IMR-90 (cell line): ENCODE results near the gene KCNQ1. TPM values are rescaled to one million over a fixed set of nuclear protein-coding genes. Genes with fewer than 3 reads are reported as not detected.

Experiments
- ATAC-seq: fragments of 200-7000 bp; cut with Tn5 transposase; 2 replicates; pipeline ENCODE4 v1.9.1; 2020; ENCODE audit warnings: low read depth, mild to moderate bottlenecking, moderate library complexity
- BruUV-seq: library from RNA; stranded (reverse); fragments of 400-500 nt; replicated peaks from 2 replicates; lab custom pipeline; 2021; lab: Mats Ljungman, UMichigan
- CTCF ChIA-PET: fragments of 300-600 bp; formaldehyde crosslinking; extraction: SDS; loops from one replicate; lab custom pipeline; 2021; ENCODE audit warnings: antibody characterized with exemption; lab: Yijun Ruan, JAX
- POLR2A ChIA-PET: fragments of 300-600 bp; sonication (Branson Sonifier 250); formaldehyde crosslinking; loops from one replicate; lab custom pipeline; 2022; ENCODE audit warnings: antibody characterized with exemption; ENCODE audit not compliant: unreplicated experiment; lab: Charles Lee
- DNase-seq: peaks from one replicate; pipeline ENCODE4 v3.0.0; 2013
- H2AFZ ChIP-seq: replicated peaks from 2 replicates; pipeline ENCODE3; 2013; ENCODE audit warnings: low read length, mild to moderate bottlenecking; ENCODE audit not compliant: poor library complexity
- H2AK5ac ChIP-seq: 2 replicates; pipeline ENCODE4 v1.6.1; 2013; ENCODE audit warnings: low read depth, low read length, inconsistent platforms
- H2AK9ac ChIP-seq: replicated peaks from 2 replicates; pipeline ENCODE3; 2013; ENCODE audit warnings: mild to moderate bottlenecking, low read depth, low read length, moderate library complexity; ENCODE audit not compliant: poor library complexity
- H2BK120ac ChIP-seq: 2 replicates; pipeline ENCODE4 v1.6.1; 2013; ENCODE audit warnings: low read depth, low read length, inconsistent platforms
- H2BK15ac ChIP-seq: 3 replicates; pipeline ENCODE4 v1.6.1; 2013; ENCODE audit warnings: low read depth, low read length, inconsistent platforms
- H2BK20ac ChIP-seq: 2 replicates; pipeline ENCODE4 v1.6.1; 2013; ENCODE audit warnings: low read depth, mild to moderate bottlenecking, inconsistent platforms, low read length, moderate library complexity
- H2BK5ac ChIP-seq: 2 replicates; pipeline ENCODE4 v1.6.1; 2013; ENCODE audit warnings: mild to moderate bottlenecking, low read depth, low read length, inconsistent platforms; ENCODE audit not compliant: poor library complexity, severe bottlenecking
- H3K14ac ChIP-seq: replicated peaks from 2 replicates; pipeline ENCODE4 v1.6.1; 2013; ENCODE audit warnings: low read depth, low read length, inconsistent platforms
- H3K18ac ChIP-seq: 2 replicates; pipeline ENCODE4 v1.6.1; 2013; ENCODE audit warnings: low read depth, low read length, control low read depth
- H3K23ac ChIP-seq: 2 replicates; pipeline ENCODE4 v1.6.1; 2013; ENCODE audit warnings: low read depth, low read length, inconsistent platforms
- H3K27ac ChIP-seq: 2 replicates; pipeline ENCODE4 v1.5.1; 2013; ENCODE audit warnings: mild to moderate bottlenecking, control low read depth, low read length; ENCODE audit not compliant: insufficient read depth
- H3K27me3 ChIP-seq: 2 replicates; pipeline ENCODE4 v1.6.1; 2013; ENCODE audit warnings: low read length; ENCODE audit not compliant: control insufficient read depth, insufficient read depth
- H3K36me3 ChIP-seq: 2 replicates; pipeline ENCODE4 v1.6.1; 2013; ENCODE audit warnings: low read length, mixed read lengths; ENCODE audit not compliant: control insufficient read depth, insufficient read depth
- H3K4ac ChIP-seq: 2 replicates; pipeline ENCODE4 v1.6.1; 2013; ENCODE audit warnings: low read depth, low read length, inconsistent platforms
- H3K4me1 ChIP-seq: 2 replicates; pipeline ENCODE4 v1.6.1; 2013; ENCODE audit warnings: low read length, mixed read lengths; ENCODE audit not compliant: control insufficient read depth, insufficient read depth
- H3K4me2 ChIP-seq: 2 replicates; pipeline ENCODE4 v1.6.1; 2013; ENCODE audit warnings: low read depth, mild to moderate bottlenecking, control low read depth, low read length, moderate library complexity
- H3K4me3 ChIP-seq: 2 replicates; pipeline ENCODE4 v1.5.1; 2013; ENCODE audit warnings: low read depth, mild to moderate bottlenecking, control low read depth, low read length, moderate library complexity; ENCODE audit not compliant: insufficient read depth
- H3K56ac ChIP-seq: 2 replicates; pipeline ENCODE4 v1.6.1; 2013; ENCODE audit warnings: low read length, inconsistent platforms; ENCODE audit not compliant: insufficient read depth; ENCODE audit errors: extremely low read depth
- H3K79me1 ChIP-seq, 2 experiments: 2 replicates each; pipeline ENCODE4 v1.6.1; 2013; ENCODE audit warnings: low read length in 2 of 2, inconsistent platforms in 1 of 2, low read depth in 1 of 2
- H3K9ac ChIP-seq: 2 replicates; pipeline ENCODE4 v1.6.1; 2013; ENCODE audit warnings: low read depth, low read length, control low read depth
- H3K9me1 ChIP-seq: 2 replicates; pipeline ENCODE4 v1.6.1; 2013; ENCODE audit warnings: low read length, inconsistent platforms; ENCODE audit not compliant: insufficient read depth
- H3K9me3 ChIP-seq: 2 replicates; pipeline ENCODE4 v1.6.1; 2013; ENCODE audit warnings: low read length; ENCODE audit not compliant: control insufficient read depth, insufficient read depth
- H4K20me1 ChIP-seq: 2 replicates; pipeline ENCODE4 v1.6.1; 2013; ENCODE audit warnings: low read length, inconsistent platforms; ENCODE audit not compliant: insufficient read depth
- H4K5ac ChIP-seq: 2 replicates; pipeline ENCODE4 v1.6.1; 2013; ENCODE audit warnings: mild to moderate bottlenecking, low read depth, low read length, control low read depth
- H4K8ac ChIP-seq, 2 experiments: 2 replicates each; pipeline ENCODE4 v1.6.1; 2013; ENCODE audit warnings: low read depth in 2 of 2, low read length in 2 of 2, control low read depth in 1 of 2, inconsistent platforms in 1 of 2
- H4K91ac ChIP-seq: 2 replicates; pipeline ENCODE4 v1.6.1; 2013; ENCODE audit warnings: low read depth, low read length, inconsistent platforms; ENCODE audit not compliant: insufficient read depth
- BHLHE40 ChIP-seq: fragments of 150-350 bp; IDR thresholded peaks from 2 replicates; pipeline ENCODE4 v1.6.1; 2016; ENCODE audit warnings: mild to moderate bottlenecking, low read depth, low read length
- CEBPB ChIP-seq: IDR thresholded peaks from 2 replicates; pipeline ENCODE4 v1.6.1; 2012; ENCODE audit warnings: low read depth, low read length, improper control_type of control experiment
- CHD1 ChIP-seq: IDR thresholded peaks from 2 replicates; pipeline ENCODE4 v1.6.1; 2012; ENCODE audit warnings: low read depth, low read length, improper control_type of control experiment
- FOS ChIP-seq: fragments of 150-350 bp; IDR thresholded peaks from 2 replicates; pipeline ENCODE4 v1.6.1; 2016; ENCODE audit warnings: low read depth, low read length
- MAFK ChIP-seq: IDR thresholded peaks from 2 replicates; pipeline ENCODE4 v1.6.1; 2012; ENCODE audit warnings: low read depth, low read length, improper control_type of control experiment
- MAZ ChIP-seq: IDR thresholded peaks from 2 replicates; pipeline ENCODE4 v1.6.1; 2012; ENCODE audit warnings: low read depth, mild to moderate bottlenecking, low read length, improper control_type of control experiment, moderate library complexity, borderline replicate concordance
- MXI1 ChIP-seq: IDR thresholded peaks from 2 replicates; pipeline ENCODE4 v1.6.1; 2012; ENCODE audit warnings: low read depth, mild to moderate bottlenecking, low read length, moderate library complexity, borderline replicate concordance
- NFE2L2 ChIP-seq: fragments of 150-350 bp; IDR thresholded peaks from 2 replicates; pipeline ENCODE4 v1.6.1; 2016; ENCODE audit warnings: low read depth, mild to moderate bottlenecking, low read length
- POLR2A ChIP-seq: IDR thresholded peaks from 2 replicates; pipeline ENCODE4 v1.6.1; 2012; ENCODE audit warnings: mild to moderate bottlenecking, low read depth, low read length
- RAD21 ChIP-seq: IDR thresholded peaks from 2 replicates; pipeline ENCODE4 v1.6.1; 2012; ENCODE audit warnings: low read length, improper control_type of control experiment
- RCOR1 ChIP-seq: IDR thresholded peaks from 2 replicates; pipeline ENCODE4 v1.6.1; 2012; ENCODE audit warnings: mild to moderate bottlenecking, low read length, improper control_type of control experiment; ENCODE audit not compliant: insufficient replicate concordance
- RFX5 ChIP-seq: IDR thresholded peaks from 2 replicates; pipeline ENCODE4 v1.8.0; 2012; ENCODE audit warnings: low read depth, mild to moderate bottlenecking, low read length, moderate library complexity
- SMC3 ChIP-seq: fragments of 150-350 bp; IDR thresholded peaks from 2 replicates; pipeline ENCODE4 v1.6.1; 2016; ENCODE audit warnings: low read depth, mild to moderate bottlenecking, antibody characterized with exemption, low read length, moderate library complexity
- WGBS, 2 experiments: methylation state at CpG; one replicate each; pipeline versions ENCODE4 v1.1.5 to v1.1.7; 2013; ENCODE audit warnings: missing lambda C conversion rate in 2 of 2; ENCODE audit not compliant: insufficient read length in 1 of 2; ENCODE audit errors: extremely low coverage in 2 of 2; 5-methylcytosine and 5-hydroxymethylcytosine counted together
- dilution Hi-C: fragments of 300-500 bp; cut with HindIII; formaldehyde crosslinking; loops from one replicate; pipeline ENCODE4 v1.14.3; 2018; ENCODE audit warnings: low sequenced_read_pairs; ENCODE audit not compliant: unreplicated experiment
- in situ Hi-C: fragments of 300-500 bp; cut with MboI; formaldehyde crosslinking; loops from 3 replicates; pipeline ENCODE4 v1.14.3; 2019; ENCODE audit warnings: low sequenced_read_pairs, inconsistent platforms, mixed read lengths
- intact Hi-C: fragments of 100-400 bp; cut with micrococcal nuclease; formaldehyde crosslinking; loops from 2 replicates; pipeline ENCODE4 v1.10.0; 2022
- polyA plus RNA-seq, 3 experiments: library from polyadenylated mRNA; depleted of rRNA; stranded (reverse); fragments of >200 nt; gene quantifications; 2 replicates each; pipeline ENCODE4 v1.2.3, GENCODE V29; 2012; ENCODE audit warnings: low replicate concordance in 1 of 3
- total RNA-seq: library from RNA; depleted of rRNA; stranded (reverse); fragments of >200 nt; gene quantifications from 2 replicates; pipeline ENCODE4 v1.2.3, GENCODE V29; 2012
- TF ChIP-seq, protein P1 (sequence below): conservative IDR thresholded peaks from 2 replicates; pipeline ENCODE4 v1.5.1; 2012; ENCODE audit warnings: mild to moderate bottlenecking, low read depth, low read length, improper control_type of control experiment
- TF ChIP-seq, protein P2 (sequence below): fragments of 150-350 bp; IDR thresholded peaks from 2 replicates; pipeline ENCODE4 v1.6.1; 2016; ENCODE audit warnings: low read depth, mild to moderate bottlenecking, low read length, moderate library complexity, borderline replicate concordance
- TF ChIP-seq, protein P3 (sequence below): fragments of 150-350 bp; IDR thresholded peaks from 2 replicates; pipeline ENCODE4 v1.6.1; 2017; ENCODE audit warnings: mild to moderate bottlenecking, antibody characterized with exemption, low read length, low read depth

The KCNQ1 gene
- total and polyA plus RNA-seq, 2 of the 4 experiments (the other 2 are of a cell fraction), result 0.07 TPM; not detected in 1

DNA sequence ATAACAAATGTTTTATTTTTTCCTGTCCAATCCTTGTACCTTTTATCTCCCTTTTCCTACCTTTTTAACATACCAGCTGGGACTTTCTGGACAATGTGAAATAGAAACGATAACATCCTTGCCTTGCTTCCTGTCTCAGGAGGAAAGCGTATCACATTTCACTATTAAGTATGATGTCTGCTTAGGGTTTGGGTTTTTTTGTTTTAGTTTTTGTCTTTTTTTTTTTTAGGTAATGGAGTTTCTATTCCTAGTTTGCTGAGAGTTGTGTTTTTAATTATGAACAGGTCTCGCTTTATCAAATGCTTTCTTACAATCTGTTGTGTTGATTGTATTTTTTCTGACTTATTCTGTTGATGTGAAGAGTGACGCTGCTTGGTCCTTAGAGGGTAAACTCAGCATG lies 319.2 kb downstream of the KCNQ1 start:
- H3K18ac ChIP-seq, result no peak overlapping the region
- TF ChIP-seq BHLHE40 (no peak), RFX5 (no peak), CEBPB (no peak), MXI1 (no peak), RAD21 (no peak), POLR2A (no peak), MAZ (no peak), FOS (no peak), MAFK (no peak), RCOR1 (no peak), NFE2L2 (no peak), SMC3 (no peak), CHD1 (no peak)
- TF ChIP-seq, protein P1, sequence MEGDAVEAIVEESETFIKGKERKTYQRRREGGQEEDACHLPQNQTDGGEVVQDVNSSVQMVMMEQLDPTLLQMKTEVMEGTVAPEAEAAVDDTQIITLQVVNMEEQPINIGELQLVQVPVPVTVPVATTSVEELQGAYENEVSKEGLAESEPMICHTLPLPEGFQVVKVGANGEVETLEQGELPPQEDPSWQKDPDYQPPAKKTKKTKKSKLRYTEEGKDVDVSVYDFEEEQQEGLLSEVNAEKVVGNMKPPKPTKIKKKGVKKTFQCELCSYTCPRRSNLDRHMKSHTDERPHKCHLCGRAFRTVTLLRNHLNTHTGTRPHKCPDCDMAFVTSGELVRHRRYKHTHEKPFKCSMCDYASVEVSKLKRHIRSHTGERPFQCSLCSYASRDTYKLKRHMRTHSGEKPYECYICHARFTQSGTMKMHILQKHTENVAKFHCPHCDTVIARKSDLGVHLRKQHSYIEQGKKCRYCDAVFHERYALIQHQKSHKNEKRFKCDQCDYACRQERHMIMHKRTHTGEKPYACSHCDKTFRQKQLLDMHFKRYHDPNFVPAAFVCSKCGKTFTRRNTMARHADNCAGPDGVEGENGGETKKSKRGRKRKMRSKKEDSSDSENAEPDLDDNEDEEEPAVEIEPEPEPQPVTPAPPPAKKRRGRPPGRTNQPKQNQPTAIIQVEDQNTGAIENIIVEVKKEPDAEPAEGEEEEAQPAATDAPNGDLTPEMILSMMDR, result no peak
- TF ChIP-seq, protein P2, sequence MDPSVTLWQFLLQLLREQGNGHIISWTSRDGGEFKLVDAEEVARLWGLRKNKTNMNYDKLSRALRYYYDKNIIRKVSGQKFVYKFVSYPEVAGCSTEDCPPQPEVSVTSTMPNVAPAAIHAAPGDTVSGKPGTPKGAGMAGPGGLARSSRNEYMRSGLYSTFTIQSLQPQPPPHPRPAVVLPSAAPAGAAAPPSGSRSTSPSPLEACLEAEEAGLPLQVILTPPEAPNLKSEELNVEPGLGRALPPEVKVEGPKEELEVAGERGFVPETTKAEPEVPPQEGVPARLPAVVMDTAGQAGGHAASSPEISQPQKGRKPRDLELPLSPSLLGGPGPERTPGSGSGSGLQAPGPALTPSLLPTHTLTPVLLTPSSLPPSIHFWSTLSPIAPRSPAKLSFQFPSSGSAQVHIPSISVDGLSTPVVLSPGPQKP, result no peak
- TF ChIP-seq, protein P3, sequence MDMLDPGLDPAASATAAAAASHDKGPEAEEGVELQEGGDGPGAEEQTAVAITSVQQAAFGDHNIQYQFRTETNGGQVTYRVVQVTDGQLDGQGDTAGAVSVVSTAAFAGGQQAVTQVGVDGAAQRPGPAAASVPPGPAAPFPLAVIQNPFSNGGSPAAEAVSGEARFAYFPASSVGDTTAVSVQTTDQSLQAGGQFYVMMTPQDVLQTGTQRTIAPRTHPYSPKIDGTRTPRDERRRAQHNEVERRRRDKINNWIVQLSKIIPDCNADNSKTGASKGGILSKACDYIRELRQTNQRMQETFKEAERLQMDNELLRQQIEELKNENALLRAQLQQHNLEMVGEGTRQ, result no peak
- intact Hi-C loops (no loop called here), dilution Hi-C loops (no loop called here), in situ Hi-C loops (no loop called here)
- H3K79me1 ChIP-seq, result no peaks in the 10 kb centered on the region
- H3K9ac ChIP-seq, result no peak overlapping the region
- no peak overlapping the region for H3K4ac ChIP-seq
- no peak overlapping the region for H3K27ac ChIP-seq
- H2BK5ac ChIP-seq, result no peak overlapping the region
- H3K4me2 ChIP-seq, result no peak overlapping the region
- no peak overlapping the region for H2AK9ac ChIP-seq
- ChIA-PET CTCF (no interaction called here), POLR2A (no interaction called here)
- no peak overlapping the region for H2BK15ac ChIP-seq
- no peak overlapping the region for H3K14ac ChIP-seq
- H4K91ac ChIP-seq, result no peak overlapping the region
- no peak overlapping the region for H2AFZ ChIP-seq
- H3K27me3 ChIP-seq, result no peaks in the 10 kb centered on the region; the same call in 1 of the 2 replicates
- H3K36me3 ChIP-seq, result no peaks in the 10 kb centered on the region
- H3K56ac ChIP-seq, result no peak overlapping the region
- no peak overlapping the region for H3K4me3 ChIP-seq
- peaks cover 5% of the 10 kb centered on the region; the same call in 1 of the 2 replicates for H3K9me1 ChIP-seq
- no peak overlapping the region for H2BK20ac ChIP-seq
- no peak overlapping the region for H4K8ac ChIP-seq
- H3K9me3 ChIP-seq, result 0 out of 2 replicates have a peak, but pooled peaks cover 2% of the 10 kb centered on the region
- H2BK120ac ChIP-seq, result no peak overlapping the region
- DNase-seq, result no peak
- BruUV-seq, result no TSS peak
- H4K5ac ChIP-seq, result no peak overlapping the region
- WGBS, 2 experiments, result no CpG with 5 or more reads among the region's 4 CpGs
- no peak for ATAC-seq
- no peak overlapping the region for H3K23ac ChIP-seq
- H2AK5ac ChIP-seq, result no peak overlapping the region
- peaks cover 4% of the 10 kb centered on the region for H3K4me1 ChIP-seq
- no peaks in the 10 kb centered on the region for H4K20me1 ChIP-seq
